Activated effector memory CD4-positive, alpha-beta T cell treated with anti-CD3 and anti-CD28 coated beads, Interleukin-2, amount 50 U/mL, for 16 hours (primary cell): ENCODE results near the gene SLC40A1.
A peak's percentile ranks its signal among the peaks of the same experiment; 100 is the strongest.

Source experiments
- DNase-seq: peaks from one replicate; pipeline ENCODE4 v3.0.0-alpha.2; 2020

SLC40A1 gene

GRCh38 chr2:189595417-189595816, 14.8 kb upstream of the SLC40A1 start:
- no peak for DNase-seq

GRCh38 chr2:189594305-189594704, 13.7 kb upstream of the SLC40A1 start:
- DNase-seq = no peak

DNA sequence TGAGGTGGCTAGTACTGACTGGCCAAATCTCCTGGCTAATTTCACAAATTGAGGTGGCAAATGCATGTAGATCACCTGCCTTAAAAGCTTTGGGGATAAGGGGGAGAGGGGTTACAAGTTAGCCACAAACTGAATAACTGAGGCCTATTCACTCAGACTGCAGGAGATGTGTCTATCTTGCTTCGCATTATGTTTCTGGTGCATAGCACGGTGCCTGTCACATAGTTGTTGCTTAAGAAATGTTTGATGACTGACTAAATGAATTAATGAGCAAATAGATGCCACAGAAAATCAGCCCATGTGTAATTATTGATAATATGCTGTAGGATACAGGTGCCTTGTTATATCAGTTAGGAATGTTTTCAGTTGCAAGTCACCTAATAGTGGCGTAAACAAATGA, 12.5 kb upstream of the SLC40A1 start:
- DNase-seq = no peak

DNA sequence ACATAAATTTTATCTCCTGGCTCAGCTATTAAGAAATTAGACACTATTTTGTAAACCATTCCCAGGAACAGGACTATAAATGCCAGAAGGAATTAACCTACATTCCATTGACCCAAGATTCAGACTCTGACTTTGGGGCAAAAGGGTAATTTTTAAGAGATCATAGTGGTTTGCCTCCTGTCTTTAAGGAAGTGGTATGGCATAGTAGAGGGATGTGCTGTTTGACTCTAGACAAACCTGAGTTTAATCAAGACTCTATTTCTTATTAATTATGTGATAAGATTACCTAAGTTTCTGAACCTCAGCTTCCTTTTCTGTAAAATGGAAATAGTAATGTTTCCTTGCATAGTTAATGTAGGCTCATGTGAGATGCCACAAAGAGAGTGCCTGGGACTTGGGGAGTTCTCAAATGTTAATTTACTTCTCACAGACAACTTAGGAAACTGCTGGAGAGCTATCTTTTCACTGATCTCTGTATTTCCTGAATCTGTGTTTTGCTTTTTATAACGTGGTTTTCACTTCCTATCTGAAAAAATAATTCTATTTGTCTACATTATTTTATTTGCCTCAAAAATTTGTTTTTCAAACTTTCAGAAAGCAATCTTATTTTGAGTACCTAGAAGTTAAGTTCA, 11.9 kb upstream of the SLC40A1 start:
- no peak for DNase-seq

GRCh38 chr2:189587780-189588179, 7.2 kb upstream of the SLC40A1 start:
- no peak for DNase-seq

GRCh38 chr2:189585226-189585756, 4.7 kb upstream of the SLC40A1 start:
- DNase-seq = no peak

GRCh38 chr2:189584686-189585085, 4.1 kb upstream of the SLC40A1 start:
- DNase-seq = no peak

GRCh38 chr2:189583227-189584198, 2.9 kb upstream of the SLC40A1 start:
- DNase-seq = no peak

DNA sequence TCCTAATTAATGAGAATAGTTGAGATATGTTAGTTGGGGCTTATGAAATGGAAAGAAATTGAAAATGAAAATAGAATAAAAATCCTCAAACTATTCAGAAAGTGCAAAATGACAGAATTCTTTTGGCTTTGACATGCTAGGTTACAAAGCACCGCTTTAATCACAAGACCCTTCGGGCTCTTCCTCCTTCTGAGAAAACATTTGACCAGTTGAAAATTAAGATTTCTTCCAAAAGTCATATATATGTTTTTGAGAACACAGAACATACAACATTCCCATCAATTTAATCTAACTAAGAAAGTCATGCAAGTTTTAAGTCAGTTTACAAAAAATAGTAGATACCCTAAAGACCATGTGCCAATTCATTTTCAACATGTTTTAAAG, 2.2 kb upstream of the SLC40A1 start:
- DNase-seq = no peak

DNA sequence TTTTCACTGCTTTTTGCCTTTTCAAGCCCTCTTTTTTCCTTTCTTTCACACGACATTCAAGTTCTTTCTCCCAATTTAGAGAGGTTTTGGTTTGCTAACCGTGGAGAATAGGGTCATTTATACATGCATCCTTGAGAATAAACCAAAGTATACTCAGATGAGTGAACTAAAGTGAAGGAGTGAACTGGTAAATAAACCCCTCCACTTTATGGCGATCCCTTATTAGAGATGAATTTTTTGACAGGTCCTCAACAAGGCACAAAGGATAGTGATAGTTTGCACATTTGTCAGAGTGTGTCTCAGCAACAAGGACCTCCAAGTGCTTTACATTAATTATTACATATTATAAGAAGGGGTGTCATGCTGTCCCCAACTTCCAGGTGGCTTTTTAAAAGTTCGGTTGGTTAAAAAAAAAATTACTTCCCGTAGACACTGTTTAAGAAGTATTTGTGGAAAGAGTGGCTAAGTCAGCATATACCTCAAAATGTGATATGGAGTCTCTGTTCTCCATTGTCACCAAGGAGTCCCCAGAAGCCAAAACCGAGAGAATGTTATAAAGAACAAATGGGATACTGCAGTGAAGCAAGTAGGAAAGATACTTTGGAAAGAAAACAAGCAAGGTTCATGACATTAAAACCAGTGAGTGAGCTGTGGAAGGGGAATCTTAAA, 1.7 kb upstream of the SLC40A1 start:
- no peak for DNase-seq

- peak; percentile 63 for DNase-seq
Observed at GRCh38 chr2:189581354-189582139, 961 bp upstream of the SLC40A1 start.

DNA sequence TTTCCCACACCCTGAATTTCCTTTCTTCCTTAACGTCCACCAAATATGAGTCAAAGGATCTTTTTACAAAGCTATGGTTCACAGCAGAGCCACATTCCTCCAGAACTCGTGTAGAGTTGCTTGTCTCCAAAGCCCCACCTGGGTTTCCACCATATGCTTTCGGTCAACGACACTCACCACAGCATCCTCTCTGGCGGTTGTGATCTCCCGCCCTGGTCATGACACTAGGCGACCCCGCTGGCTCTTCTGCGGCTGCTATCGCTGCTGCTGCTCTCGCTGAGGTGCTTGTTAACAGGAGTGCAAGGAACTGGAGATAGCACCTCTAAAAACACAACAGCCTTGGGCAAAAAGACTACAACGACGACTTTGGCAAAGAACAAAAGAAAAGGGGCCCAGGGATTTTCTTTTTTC, 340 bp downstream of the SLC40A1 start:
- DNase-seq = peak; percentile 66

GRCh38 chr2:189579585-189580186, 900 bp downstream of the SLC40A1 start:
- no peak for DNase-seq

DNA sequence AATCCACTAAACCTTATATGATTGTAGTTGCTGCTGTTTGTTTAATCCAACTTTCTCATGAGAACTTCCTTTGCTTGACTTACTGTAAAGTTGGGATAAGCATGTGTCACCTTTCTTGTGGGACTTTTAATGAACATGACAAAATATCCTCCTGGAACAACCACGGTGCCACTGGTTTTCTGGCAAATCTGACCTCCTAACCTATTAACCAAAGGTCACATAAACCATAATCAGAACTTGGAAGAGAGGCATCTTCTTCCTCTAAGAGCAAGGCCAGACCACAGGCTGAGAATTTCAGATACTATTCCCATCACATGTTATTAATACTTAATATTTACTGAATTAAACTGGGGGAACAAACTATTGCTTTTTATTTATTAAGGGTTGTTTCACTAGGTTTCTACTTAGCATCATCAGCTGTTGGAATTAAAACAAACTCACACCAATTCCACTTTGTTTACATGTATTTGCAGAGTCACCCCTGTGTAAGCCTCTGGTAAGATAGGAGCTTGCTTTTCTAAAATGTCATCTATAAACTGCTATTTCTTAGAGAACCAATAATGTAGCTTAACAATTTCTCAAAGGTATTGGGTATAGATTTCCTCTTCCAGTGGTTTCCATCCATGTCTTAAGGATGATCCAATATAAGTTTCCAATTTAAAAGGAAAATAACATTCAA, 2.2 kb downstream of the SLC40A1 start:
- no peak for DNase-seq

GRCh38 chr2:189577121-189577520, 3.5 kb downstream of the SLC40A1 start:
- no peak for DNase-seq

DNA sequence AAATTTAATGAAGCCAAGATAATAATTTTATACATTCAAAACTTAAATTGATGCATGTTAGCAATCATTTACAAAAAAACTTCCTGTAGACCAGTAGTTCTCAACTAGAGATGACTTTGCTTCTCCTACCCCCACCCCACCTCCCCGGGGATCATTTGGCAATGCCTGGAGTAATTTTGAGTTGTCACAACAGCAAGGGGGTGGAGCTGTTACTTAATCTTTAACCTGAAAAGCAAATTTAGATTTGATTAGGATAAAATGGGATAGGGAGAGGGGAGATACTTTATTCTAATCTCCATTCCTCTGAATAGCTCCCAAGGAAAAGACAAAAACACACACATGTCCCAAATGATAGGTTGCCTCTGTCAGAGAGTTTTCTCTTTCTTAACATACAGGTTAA, 4.2 kb downstream of the SLC40A1 start:
- no peak for DNase-seq

DNA sequence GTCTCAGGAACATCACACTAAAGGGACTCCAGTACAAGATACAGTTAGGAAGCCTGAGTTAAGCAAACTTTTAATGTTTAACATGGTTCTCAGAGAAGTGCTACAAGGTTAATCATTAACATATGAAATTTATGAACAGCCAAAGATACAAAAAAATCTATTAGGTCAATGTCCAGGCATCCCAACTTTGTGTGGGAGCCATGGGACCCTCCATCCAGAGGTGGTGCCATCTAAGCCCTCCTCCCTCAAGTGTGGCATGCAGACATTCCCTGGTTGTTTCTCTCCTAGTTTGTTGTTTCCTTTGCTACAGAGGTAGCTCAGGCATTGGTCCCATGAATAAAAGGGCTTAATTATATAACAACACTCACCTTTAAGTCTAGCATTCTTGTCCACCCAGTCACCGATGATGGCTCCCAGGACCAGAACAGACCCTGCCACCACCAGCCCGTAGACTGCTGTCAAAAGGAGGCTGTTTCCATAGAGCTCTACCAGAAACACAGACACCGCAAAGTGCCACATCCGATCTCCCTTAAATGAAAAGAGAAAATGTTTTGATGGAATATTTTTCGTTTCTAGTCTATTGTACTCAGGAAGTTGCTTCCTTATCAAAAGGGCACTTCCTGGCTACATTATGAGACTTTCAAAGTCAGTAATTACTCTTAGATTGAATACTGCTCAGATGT, 5.7 kb downstream of the SLC40A1 start:
- no peak for DNase-seq

DNA sequence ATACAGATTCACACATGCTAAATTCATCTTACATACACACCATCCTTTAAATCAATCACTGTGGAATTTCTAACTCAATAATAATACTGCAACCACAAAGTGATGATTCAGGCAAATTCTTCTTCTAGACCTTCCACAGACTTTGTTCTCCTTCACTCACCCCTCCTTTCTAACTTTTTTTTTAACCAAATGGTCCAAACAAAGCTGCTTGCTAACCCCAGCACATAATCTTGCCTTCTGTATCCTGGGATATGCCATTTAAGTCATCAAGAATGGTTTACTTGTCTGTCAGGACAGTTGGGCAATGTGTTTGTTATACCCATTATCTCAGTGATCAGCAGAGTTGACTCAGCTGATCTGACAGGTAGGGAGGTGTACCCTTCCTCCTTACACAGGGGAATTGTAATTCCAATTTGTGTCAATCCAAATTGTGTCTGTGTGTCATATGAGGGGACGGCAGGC, 10.0 kb downstream of the SLC40A1 start:
- no peak for DNase-seq

DNA sequence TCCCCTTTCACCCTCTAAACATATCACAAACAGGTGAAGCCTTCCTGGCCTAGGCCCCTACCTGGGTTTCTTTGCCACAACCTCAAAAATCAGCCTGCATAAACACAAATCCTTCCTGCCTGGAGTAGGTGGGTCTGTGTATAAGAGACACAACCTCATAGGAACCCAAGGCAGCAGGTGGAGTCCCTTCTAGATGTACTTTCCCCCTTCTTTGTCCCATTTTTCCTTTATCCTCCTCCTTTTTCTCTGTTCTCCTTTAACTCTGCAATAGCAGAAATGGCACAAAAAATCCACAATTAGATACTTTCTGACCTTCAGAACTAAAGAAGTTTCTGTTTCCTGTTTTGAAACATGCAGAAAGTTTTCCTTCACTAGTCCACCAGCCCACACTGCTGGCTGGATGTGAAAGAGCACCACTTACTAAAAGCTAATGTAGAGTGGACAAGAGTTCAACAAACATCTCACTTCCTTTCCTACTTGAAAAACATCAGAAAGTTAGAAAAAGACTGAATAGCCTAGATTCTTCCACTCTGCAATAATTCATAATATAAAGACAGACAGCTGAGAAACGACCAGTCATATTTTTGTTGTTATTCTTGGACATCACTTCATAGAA, 11.2 kb downstream of the SLC40A1 start:
- DNase-seq = no peak

GRCh38 chr2:189566046-189566445, 14.5 kb downstream of the SLC40A1 start:
- no peak for DNase-seq
